Panc1 (cell line): Measurements from ENCODE around the gene NINJ2.

ENCODE experiments used
- CTCF ChIP-seq: fragments of 450-650 bp; IDR thresholded peaks from 2 replicates; pipeline ENCODE4 v1.5.1; 2017; ENCODE audit warnings: mild to moderate bottlenecking
- POLR2AphosphoS5 ChIP-seq: IDR thresholded peaks from 2 replicates; pipeline ENCODE4 v1.6.1; 2012; ENCODE audit warnings: mild to moderate bottlenecking, low read depth, low read length, moderate library complexity

- no peak for TF ChIP-seq CTCF
- no peak for TF ChIP-seq POLR2AphosphoS5
Measured at GRCh38 chr12:552466-552865, 110.8 kb downstream of the NINJ2 start.
